Right renal pelvis (tissue), 4 donors: ENCODE results near the gene SNAP47. TPM values are rescaled to one million over a fixed set of nuclear protein-coding genes. Genes with fewer than 3 reads are reported as not detected.

Experiments used
- DNase-seq, 4 donors: peaks; one replicate each; pipeline ENCODE4 v3.0.0-alpha.2; 2013; ENCODE audit warnings: low read depth in 4 of 4, low spot score in 3 of 4, missing footprints in 1 of 4
- polyA plus RNA-seq, 4 donors: library from polyadenylated mRNA; unstranded; fragments of 120-200 nt; gene quantifications; one replicate each; pipeline ENCODE4 v1.2.1, GENCODE V29; 2013; ENCODE audit not compliant: insufficient read length in 4 of 4

Gene SNAP47
- polyA plus RNA-seq, 4 donors = 39.8 to 47.7 (median 42.9) TPM

- no peak for DNase-seq
Measured at GRCh38 chr1:227731696-227732585, 3.3 kb upstream of the SNAP47 start.

DNA sequence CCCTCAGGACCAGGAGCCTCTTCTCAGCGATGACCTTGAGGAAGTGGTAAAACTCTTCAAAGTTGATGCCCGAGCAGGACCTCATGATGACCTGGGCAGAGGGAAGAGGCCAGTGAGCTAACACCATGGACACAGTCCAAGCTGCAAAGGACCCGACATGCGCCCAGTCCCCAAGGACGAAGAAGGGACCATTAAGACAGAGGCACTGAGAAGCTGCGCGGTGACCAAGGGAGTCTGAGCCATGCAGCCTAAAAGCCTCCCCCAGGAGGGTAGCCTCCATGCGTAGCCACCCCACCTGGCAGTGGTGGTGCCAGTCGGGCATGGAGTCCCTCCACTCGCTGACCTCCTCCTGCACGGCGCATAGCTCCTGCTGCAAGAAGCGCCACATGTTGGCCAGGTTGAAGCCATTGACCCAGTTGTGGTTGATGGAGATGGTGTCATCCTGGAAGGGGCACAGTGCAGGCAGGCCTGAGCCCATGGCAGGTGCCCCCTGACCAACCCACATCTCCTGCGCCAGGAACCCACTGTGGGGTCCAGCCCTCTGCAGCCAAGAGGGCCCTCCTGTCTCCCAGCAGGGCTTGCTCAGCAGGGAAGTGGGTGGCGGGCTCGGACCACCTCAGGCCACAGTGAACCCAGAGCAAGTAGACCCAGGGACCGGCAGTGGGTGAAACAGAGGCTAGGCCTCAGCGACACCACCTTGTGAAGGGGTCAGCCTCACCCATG lies 2.5 kb upstream of the SNAP47 start:
- DNase-seq = no peak

- no peak for DNase-seq
Measured at GRCh38 chr1:227733309-227733705, 1.9 kb upstream of the SNAP47 start.

GRCh38 chr1:227733751-227734545 lies 1.3 kb upstream of the SNAP47 start:
- no peak for DNase-seq

GRCh38 chr1:227734546-227734855 lies 734 bp upstream of the SNAP47 start:
- DNase-seq = no peak

DNA sequence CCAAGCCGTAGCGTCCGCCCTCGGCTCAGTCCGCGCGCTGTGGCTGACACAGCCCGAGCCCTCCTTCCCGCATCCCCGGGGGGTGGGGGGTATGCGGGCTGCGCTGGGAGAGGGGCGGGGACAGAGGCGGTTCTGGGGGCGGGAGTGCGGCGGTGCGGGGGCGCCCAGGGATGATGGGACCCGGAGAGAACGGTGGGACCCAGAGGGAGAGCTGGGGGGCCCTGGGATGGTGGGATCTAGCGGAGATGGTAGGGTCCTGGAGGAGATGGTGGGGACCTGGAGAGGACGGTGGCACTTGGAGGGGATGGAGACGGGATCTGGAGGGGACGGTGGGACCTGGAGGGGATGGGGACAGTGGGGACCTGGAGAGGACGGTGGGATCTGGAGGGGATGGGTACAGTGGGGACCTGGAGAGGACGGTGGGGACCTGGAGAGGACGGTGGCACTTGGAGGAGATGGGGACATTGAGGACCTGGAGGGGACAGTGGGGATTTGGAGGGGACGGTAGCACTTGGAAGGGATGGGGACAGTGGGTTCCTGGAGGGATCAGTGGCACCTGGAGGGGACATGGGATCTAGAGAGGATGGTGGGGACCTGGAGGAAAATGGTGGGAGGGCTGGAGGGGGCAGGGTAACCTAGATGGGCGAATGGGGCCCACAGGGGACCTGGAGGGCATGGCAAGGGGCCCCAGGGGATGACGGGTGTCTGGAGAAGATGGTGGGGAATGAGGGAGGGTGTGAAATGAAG lies 477 bp downstream of the SNAP47 start:
- no peak for DNase-seq

- DNase-seq = no peak
Measured at GRCh38 chr1:227736814-227737432, 1.7 kb downstream of the SNAP47 start.

- DNase-seq = no peak
Measured at GRCh38 chr1:227738820-227739219, 3.6 kb downstream of the SNAP47 start.

DNA sequence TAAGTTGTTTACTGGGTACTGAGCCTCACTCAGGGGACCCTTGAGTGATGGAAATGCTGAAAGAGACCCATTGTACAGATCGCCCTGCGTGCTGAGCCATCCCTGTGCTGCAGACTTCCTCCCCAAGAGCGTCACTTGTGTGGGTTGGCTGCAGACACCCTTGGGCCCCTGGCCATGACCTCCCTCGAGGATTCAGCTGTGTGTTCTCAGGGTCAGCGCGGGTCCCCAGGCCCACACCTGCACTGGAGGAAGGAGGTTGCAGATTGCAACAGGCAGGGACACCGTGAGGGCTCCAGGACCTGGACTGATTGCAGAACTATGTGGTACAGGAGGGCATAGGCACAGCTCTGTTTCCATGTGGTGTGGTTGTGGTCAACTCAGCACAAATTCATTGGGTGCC lies 4.4 kb downstream of the SNAP47 start:
- DNase-seq = no peak

GRCh38 chr1:227740401-227740960 lies 5.2 kb downstream of the SNAP47 start:
- DNase-seq = no peak

DNA sequence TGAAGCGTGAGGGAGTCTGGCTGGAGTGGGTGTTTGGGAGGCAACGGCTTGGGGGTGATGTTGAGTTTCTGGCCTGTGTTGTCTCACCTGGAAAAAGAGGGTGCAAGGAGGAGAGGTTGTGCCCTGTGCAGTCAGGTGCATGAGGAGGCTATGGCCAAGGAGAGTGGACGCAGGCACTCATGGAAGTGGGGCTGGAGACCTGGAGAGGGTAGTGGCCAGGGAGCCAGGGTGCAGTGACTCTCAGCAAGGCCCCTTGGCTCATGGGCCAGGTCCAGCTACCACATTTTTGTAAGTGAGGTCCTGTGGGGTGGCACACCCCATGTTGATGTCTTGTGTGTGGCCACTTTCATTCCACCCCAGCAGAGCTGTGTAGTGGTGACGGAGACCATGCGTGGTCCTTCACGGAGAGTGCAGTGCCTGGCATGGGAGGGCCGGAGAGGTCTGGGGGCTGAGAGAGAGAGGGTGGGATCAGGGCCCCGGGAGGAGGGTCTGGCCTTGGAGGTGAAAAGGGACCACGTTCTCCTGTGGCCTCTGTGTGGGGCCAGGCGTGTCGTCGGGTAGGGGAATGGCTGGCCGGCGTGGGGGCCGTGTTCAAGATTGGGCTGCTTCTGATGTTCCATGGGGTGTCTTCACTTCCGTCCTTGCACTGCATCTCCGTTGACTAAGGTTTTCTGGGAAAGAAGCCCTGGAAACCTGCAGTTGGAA lies 6.1 kb downstream of the SNAP47 start:
- no peak for DNase-seq

- DNase-seq = no peak
Measured at GRCh38 chr1:227742738-227743715, 7.8 kb downstream of the SNAP47 start.

DNA sequence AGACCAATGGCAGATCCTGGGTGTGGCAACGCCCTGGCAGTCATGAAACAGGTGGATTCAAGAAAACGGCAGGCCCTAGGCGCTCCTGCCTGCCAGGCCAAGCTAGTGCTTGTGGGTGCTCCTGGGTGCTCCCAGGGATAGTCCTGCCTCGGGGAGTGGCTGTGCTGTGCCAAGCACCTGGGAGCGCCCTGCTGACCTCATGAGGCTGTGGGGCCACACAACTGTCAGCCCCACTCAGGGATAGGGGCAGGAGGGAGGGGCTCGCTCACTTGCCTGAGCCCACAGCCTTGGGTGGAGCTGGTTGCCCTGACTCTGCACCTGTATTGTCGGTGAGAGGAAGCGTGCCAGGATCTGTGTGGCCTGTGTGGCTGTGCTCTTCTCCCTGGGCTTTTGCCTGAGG lies 9.4 kb downstream of the SNAP47 start:
- DNase-seq = no peak

GRCh38 chr1:227745568-227746265 lies 10.5 kb downstream of the SNAP47 start:
- no peak for DNase-seq

GRCh38 chr1:227746676-227747075 lies 11.4 kb downstream of the SNAP47 start:
- DNase-seq = no peak

GRCh38 chr1:227747382-227747781 lies 12.1 kb downstream of the SNAP47 start:
- no peak for DNase-seq

DNA sequence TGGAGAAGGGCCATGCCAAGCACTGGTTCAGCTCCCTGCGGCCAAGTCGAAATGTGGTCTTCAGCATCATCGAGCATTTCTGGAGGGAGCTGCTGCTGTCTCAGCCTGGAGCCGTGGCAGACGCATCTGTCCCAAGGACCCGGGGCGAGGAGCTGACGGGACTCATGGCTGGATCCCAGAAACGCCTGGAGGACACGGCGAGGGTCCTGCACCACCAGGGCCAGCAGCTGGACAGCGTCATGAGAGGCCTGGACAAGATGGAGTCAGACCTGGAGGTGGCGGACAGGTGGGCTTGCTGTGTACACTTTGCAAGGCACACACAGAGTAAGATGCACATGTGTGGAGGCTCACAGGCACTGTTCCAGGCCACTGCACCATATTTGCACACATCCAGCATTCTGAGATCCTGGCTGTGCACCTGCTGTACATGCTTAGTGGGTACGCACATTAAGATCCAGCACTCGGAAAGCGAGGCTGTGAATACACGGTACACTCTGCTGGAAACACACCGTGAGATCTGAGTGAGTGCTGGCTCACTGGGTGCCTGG lies 12.8 kb downstream of the SNAP47 start:
- no peak for DNase-seq
